GM13976 (cell line): ENCODE measurements around the gene ADGRB2.

Experiments
- DNase-seq: peaks from one replicate; pipeline ENCODE4 v3.0.0; 2012; ENCODE audit warnings: low spot score
- CTCF ChIP-seq: IDR thresholded peaks from 2 replicates; pipeline ENCODE4 v1.5.1; 2012; ENCODE audit warnings: borderline replicate concordance, mild to moderate bottlenecking; ENCODE audit not compliant: insufficient read depth; ENCODE audit errors: extremely low read depth, missing control alignments, control extremely low read depth
- in situ Hi-C: fragments of 300-500 bp; cut with MboI; formaldehyde crosslinking; loops from one replicate; pipeline ENCODE4 v1.12.0; 2022; ENCODE audit warnings: low sequenced_read_pairs, mixed read lengths, inconsistent platforms; ENCODE audit not compliant: unreplicated experiment

Gene ADGRB2

GRCh38 chr1:31787786-31788137 lies 23.6 kb upstream of the ADGRB2 start:
- DNase-seq = no peak
- no peak for TF ChIP-seq CTCF
- in situ Hi-C loops = no loop called here

GRCh38 chr1:31787261-31787660 lies 23.1 kb upstream of the ADGRB2 start:
- no peak for TF ChIP-seq CTCF
- in situ Hi-C loops = no loop called here
- no peak for DNase-seq

GRCh38 chr1:31786366-31787060 lies 22.4 kb upstream of the ADGRB2 start:
- DNase-seq = no peak
- TF ChIP-seq CTCF = no peak
- in situ Hi-C loops = no loop called here

- in situ Hi-C loops = no loop called here
- no peak for DNase-seq
- TF ChIP-seq CTCF = no peak
Observed at GRCh38 chr1:31785947-31786290, 21.8 kb upstream of the ADGRB2 start.

GRCh38 chr1:31785020-31785946 lies 21.1 kb upstream of the ADGRB2 start:
- in situ Hi-C loops = no loop called here

GRCh38 chr1:31784356-31785019 lies 20.3 kb upstream of the ADGRB2 start:
- no peak for DNase-seq
- TF ChIP-seq CTCF = no peak
- in situ Hi-C loops = no loop called here

More at GRCh38 chr1:31785020-31785946, 21.1 kb upstream of the ADGRB2 start:
- TF ChIP-seq CTCF = no peak
- no peak for DNase-seq
